ENCODE data around the gene GPR32. TPM values are rescaled to one million over a fixed set of nuclear protein-coding genes. Genes with fewer than 3 reads are reported as not detected.
"Not testable (repeated sequence)": the region's sequence is repeated elsewhere in the genome, so short reads cannot be mapped to it uniquely, and the experiment has no call there.

GPR32 gene
- total and polyA plus RNA-seq, 10 donors, result not detected

DNA sequence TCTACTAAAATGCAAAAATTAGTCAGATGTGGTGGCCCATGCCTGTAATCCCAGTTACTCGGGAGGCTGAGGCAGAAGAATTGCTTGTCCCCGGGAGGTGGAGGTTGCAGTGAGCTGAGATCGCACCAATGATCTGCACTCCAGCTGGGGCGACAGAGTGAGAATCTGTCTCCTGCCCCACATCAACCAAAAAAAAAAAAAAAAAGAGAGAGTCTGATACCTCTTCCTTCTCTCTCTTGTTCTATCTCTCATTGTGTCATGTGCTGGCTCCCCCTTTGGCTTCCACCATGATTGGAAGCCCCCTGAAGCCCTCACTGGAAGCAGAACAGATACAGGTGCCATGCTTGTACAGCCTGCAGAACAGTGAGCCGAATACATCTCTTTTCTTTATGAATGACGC lies 26.7 kb upstream of the GPR32 start:
- no peak for DNase-seq
- intact Hi-C loops (cut with DNase I; ENCODE audit: low total_unique reads), result no loop called here
- Histone ChIP-seq H3K4me1 (no peaks in the 10 kb centered on the region), H3K27me3 (replicated peaks in 1 of 7) (peaks cover 0 to 64% (median 0%) of the 10 kb centered on the region in 7 donors), H3K9me3 (no peaks in the 10 kb centered on the region), H3K27ac (no peak overlapping the region), H3K4me3 (no peak overlapping the region), H3K36me3 (no peaks in the 10 kb centered on the region)
- 85 to 96% (median 90%) methylated on average over 5 to 6 of the region's 6 CpGs for WGBS, 5 donors
- TF ChIP-seq, protein P1, sequence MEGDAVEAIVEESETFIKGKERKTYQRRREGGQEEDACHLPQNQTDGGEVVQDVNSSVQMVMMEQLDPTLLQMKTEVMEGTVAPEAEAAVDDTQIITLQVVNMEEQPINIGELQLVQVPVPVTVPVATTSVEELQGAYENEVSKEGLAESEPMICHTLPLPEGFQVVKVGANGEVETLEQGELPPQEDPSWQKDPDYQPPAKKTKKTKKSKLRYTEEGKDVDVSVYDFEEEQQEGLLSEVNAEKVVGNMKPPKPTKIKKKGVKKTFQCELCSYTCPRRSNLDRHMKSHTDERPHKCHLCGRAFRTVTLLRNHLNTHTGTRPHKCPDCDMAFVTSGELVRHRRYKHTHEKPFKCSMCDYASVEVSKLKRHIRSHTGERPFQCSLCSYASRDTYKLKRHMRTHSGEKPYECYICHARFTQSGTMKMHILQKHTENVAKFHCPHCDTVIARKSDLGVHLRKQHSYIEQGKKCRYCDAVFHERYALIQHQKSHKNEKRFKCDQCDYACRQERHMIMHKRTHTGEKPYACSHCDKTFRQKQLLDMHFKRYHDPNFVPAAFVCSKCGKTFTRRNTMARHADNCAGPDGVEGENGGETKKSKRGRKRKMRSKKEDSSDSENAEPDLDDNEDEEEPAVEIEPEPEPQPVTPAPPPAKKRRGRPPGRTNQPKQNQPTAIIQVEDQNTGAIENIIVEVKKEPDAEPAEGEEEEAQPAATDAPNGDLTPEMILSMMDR (IDR thresholded peaks at IDR 0.05 in 8 of 11, conservative IDR thresholded peaks at IDR 0.05 in 3 of 11), result no peak
- no peak for TF ChIP-seq POLR2AphosphoS5 (IDR thresholded peaks at IDR 0.05)
- no peak for TF ChIP-seq POLR2A (IDR thresholded peaks at IDR 0.05)

DNA sequence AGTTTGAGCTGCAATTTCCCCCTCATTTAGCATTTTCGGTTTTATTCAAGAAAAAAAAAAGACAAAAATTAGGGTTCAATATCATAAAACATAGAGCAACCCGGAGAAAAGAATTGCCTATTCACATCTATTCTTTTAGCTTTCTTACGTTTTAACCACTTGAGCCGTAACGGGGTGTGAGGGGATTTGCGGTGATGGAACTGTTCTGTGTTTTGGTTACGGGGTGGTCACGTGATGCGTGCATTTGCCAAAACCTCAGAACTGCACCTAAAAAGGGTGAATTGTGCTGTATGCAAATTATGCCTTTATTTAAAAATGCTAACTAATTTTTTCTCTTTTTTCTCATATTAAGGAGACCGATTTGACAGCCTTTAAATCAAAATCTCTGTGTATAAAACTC lies 25.0 kb upstream of the GPR32 start:
- WGBS, 5 donors, result 74 to 90% (median 81%) methylated on average over 10 of the region's 10 CpGs
- H3K4me3 ChIP-seq, result no peak overlapping the region
- DNase-seq, result no peak
- H3K27me3 ChIP-seq (replicated peaks in 1 of 7), result peaks cover 0 to 56% (median 0%) of the 10 kb centered on the region in 7 donors
- intact Hi-C loops (cut with DNase I; ENCODE audit: low total_unique reads), result no loop called here
- no peaks in the 10 kb centered on the region for H3K9me3 ChIP-seq
- H3K27ac ChIP-seq, result no peak overlapping the region
- no peaks in the 10 kb centered on the region for H3K36me3 ChIP-seq
- no peaks in the 10 kb centered on the region for H3K4me1 ChIP-seq
- TF ChIP-seq POLR2A (IDR thresholded peaks at IDR 0.05), result no peak
- TF ChIP-seq, protein P1 (IDR thresholded peaks at IDR 0.05 in 8 of 11, conservative IDR thresholded peaks at IDR 0.05 in 3 of 11), result no peak
- TF ChIP-seq POLR2AphosphoS5 (IDR thresholded peaks at IDR 0.05), result no peak

DNA sequence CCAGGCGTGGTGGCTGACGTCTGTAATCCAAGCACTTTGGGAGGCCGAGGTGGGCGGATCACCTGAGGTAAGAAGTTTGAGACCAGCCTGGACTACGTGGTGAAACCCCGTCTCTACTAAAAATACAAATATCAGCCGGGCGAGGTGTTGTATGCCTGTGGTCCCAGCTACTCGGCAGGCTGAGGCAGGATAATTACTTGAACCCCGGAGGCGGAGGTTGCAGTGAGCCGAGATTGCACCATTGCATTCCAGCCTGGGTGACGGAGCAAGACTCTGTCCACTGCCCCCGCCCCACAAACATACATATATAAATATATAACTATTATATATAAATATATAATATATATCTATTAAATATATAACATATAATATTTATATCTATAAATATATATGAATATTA lies 23.1 kb upstream of the GPR32 start:
- H3K4me1 ChIP-seq; intact Hi-C loops (cut with DNase I; ENCODE audit: low total_unique reads); DNase-seq; H3K9me3 ChIP-seq; H3K4me3 ChIP-seq; H3K36me3 ChIP-seq; H3K27ac ChIP-seq: not testable (repeated sequence)
- H3K27me3 ChIP-seq (replicated peaks in 1 of 7), result peaks cover 0 to 37% (median 0%) of the 10 kb centered on the region in 7 donors
- WGBS, 5 donors, result 83 to 93% (median 91%) methylated on average over 14 of the region's 14 CpGs

DNA sequence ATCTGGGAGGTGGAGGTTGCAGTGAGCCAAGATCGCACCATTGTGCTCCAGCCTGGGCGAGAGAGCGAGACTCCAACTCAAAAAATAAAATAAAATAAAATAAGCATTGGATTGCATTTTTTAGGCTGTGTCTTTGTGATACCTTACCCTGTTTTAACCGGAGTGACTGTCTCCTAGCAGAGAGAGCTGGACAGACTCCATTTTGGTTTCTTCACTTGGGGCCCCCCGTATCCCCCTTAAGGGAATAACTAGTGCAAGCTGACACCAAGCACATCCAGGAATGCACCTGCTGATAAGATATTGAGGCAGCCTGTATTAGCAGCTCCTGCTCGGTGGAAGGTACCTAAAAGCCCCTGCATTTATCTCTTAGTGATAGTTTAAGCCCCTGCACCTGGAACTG lies 20.8 kb upstream of the GPR32 start:
- H3K9me3 ChIP-seq, result no peaks in the 10 kb centered on the region
- 70 to 86% (median 72%) methylated on average over 6 of the region's 6 CpGs for WGBS, 5 donors
- TF ChIP-seq, protein P1 (IDR thresholded peaks at IDR 0.05 in 8 of 11, conservative IDR thresholded peaks at IDR 0.05 in 3 of 11), result no peak
- TF ChIP-seq POLR2A (IDR thresholded peaks at IDR 0.05) (no peak), POLR2AphosphoS5 (IDR thresholded peaks at IDR 0.05) (no peak)
- H3K4me3 ChIP-seq, result no peak overlapping the region
- no peaks in the 10 kb centered on the region for H3K4me1 ChIP-seq
- no peak for DNase-seq
- intact Hi-C loops (cut with DNase I; ENCODE audit: low total_unique reads), result no loop called here
- no peak overlapping the region for H3K27ac ChIP-seq
- peaks cover 0 to 27% (median 0%) of the 10 kb centered on the region in 7 donors for H3K27me3 ChIP-seq (replicated peaks in 1 of 7)
- H3K36me3 ChIP-seq, result no peaks in the 10 kb centered on the region

DNA sequence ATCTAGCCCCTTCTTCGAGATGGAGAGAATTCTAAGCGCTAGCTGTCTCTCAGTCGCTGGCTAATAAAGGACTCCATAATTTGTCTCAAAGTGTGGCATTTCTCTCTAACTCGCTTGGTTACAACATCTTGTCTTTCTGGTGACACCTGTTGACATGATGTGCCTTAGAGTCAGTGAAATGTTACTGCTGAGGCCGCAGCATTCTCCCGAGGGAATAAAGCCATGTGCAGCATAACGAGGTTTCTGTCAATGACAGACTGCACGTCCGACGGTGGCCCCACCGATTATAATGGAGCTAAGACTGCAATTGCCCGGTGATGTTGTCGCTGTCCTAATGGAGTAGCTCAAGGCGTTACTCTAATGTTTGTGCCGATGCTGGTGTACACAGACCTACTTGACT lies 20.3 kb upstream of the GPR32 start:
- Histone ChIP-seq H3K27me3 (replicated peaks in 1 of 7) (peaks cover 0 to 32% (median 0%) of the 10 kb centered on the region in 7 donors), H3K27ac (no peak overlapping the region), H3K4me1 (no peaks in the 10 kb centered on the region), H3K9me3 (no peaks in the 10 kb centered on the region), H3K4me3 (no peak overlapping the region), H3K36me3 (no peaks in the 10 kb centered on the region)
- DNase-seq, result no peak
- TF ChIP-seq POLR2A (IDR thresholded peaks at IDR 0.05), result no peak
- TF ChIP-seq, protein P1 (IDR thresholded peaks at IDR 0.05 in 8 of 11, conservative IDR thresholded peaks at IDR 0.05 in 3 of 11), result no peak
- 60 to 74% (median 66%) methylated on average over 15 of the region's 15 CpGs for WGBS, 5 donors
- intact Hi-C loops (cut with DNase I; ENCODE audit: low total_unique reads), result no loop called here

Measured in spleen (tissue), 11 donors.